GM23338 (cell line): ENCODE data around the gene AGPS. TPM values are rescaled to one million over a fixed set of nuclear protein-coding genes. Genes with fewer than 3 reads are reported as not detected.

Source experiments
- ATAC-seq: fragments of 200-7000 bp; cut with Tn5 transposase; 3 replicates; pipeline ENCODE4 v1.9.1; 2020
- DNase-seq: peaks from one replicate; pipeline ENCODE4 v3.0.0-alpha.2; 2015; ENCODE audit warnings: low spot score
- H2AFZ ChIP-seq: fragments of 200-600 bp; sonication (generic); 2 replicates; pipeline ENCODE4 v1.8.0; 2016; ENCODE audit warnings: antibody characterized with exemption, mild to moderate bottlenecking, moderate library complexity
- H3F3A ChIP-seq: fragments of 200-600 bp; sonication (generic); replicated peaks from 2 replicates; pipeline ENCODE4 v1.8.0; 2017; ENCODE audit warnings: antibody characterized with exemption, mixed run types, low read depth
- H3K27ac ChIP-seq: fragments of 200-600 bp; sonication (generic); 2 replicates; pipeline ENCODE4 v1.6.1; 2016; ENCODE audit warnings: low read depth
- H3K27me3 ChIP-seq: fragments of 200-600 bp; sonication (generic); 2 replicates; pipeline ENCODE4 v1.8.0; 2016; ENCODE audit warnings: mild to moderate bottlenecking, mixed run types, moderate library complexity; ENCODE audit not compliant: insufficient read depth
- H3K36me3 ChIP-seq: fragments of 200-600 bp; sonication (generic); 2 replicates; pipeline ENCODE4 v1.8.0; 2016; ENCODE audit warnings: mild to moderate bottlenecking; ENCODE audit not compliant: insufficient read depth
- H3K4me1 ChIP-seq: fragments of 200-600 bp; sonication (generic); 2 replicates; pipeline ENCODE4 v1.8.0; 2016; ENCODE audit warnings: mild to moderate bottlenecking, moderate library complexity; ENCODE audit not compliant: insufficient read depth
- H3K4me2 ChIP-seq: fragments of 200-600 bp; sonication (generic); 2 replicates; pipeline ENCODE4 v1.7.1; 2017; ENCODE audit warnings: mixed run types
- H3K4me3 ChIP-seq: fragments of 200-600 bp; sonication (generic); 2 replicates; pipeline ENCODE4 v1.6.1; 2016; ENCODE audit warnings: mixed run types
- H3K79me2 ChIP-seq: fragments of 200-600 bp; sonication (generic); replicated peaks from 2 replicates; pipeline ENCODE4 v1.8.0; 2017; ENCODE audit warnings: mild to moderate bottlenecking; ENCODE audit not compliant: insufficient read depth
- H3K9me2 ChIP-seq: fragments of 200-600 bp; sonication (generic); 2 replicates; pipeline ENCODE4 v1.8.0; 2017; ENCODE audit not compliant: insufficient read depth
- H4K20me1 ChIP-seq: fragments of 200-600 bp; sonication (generic); replicated peaks from 2 replicates; pipeline ENCODE4 v1.8.0; 2017; ENCODE audit warnings: mild to moderate bottlenecking; ENCODE audit not compliant: insufficient read depth
- H3K27ac Mint-ChIP-seq: 2 replicates; pipeline ENCODE4 v1.8.0; 2020; ENCODE audit warnings: inconsistent platforms, mild to moderate bottlenecking, moderate library complexity, mixed read lengths
- H3K27me3 Mint-ChIP-seq: 3 replicates; pipeline ENCODE4 v1.8.0; 2022; ENCODE audit warnings: low read depth, mild to moderate bottlenecking, moderate library complexity, mixed read lengths, inconsistent platforms; ENCODE audit not compliant: insufficient read depth, poor library complexity
- H3K36me3 Mint-ChIP-seq: 3 replicates; pipeline ENCODE4 v1.8.0; 2021; ENCODE audit warnings: low read depth, mild to moderate bottlenecking, inconsistent platforms, moderate library complexity, mixed read lengths
- H3K4me1 Mint-ChIP-seq: 3 replicates; pipeline ENCODE4 v1.8.0; 2020; ENCODE audit warnings: mild to moderate bottlenecking, inconsistent platforms, mixed read lengths
- H3K4me3 Mint-ChIP-seq: 3 replicates; pipeline ENCODE4 v1.8.0; 2021; ENCODE audit warnings: moderate library complexity, mild to moderate bottlenecking, inconsistent platforms, mixed read lengths
- H3K9me3 Mint-ChIP-seq: 3 replicates; pipeline ENCODE4 v1.8.0; 2020; ENCODE audit warnings: moderate library complexity, mild to moderate bottlenecking, inconsistent platforms, mixed read lengths
- EZH2 ChIP-seq: fragments of 200-600 bp; sonication (generic); IDR thresholded peaks from one replicate; pipeline ENCODE4 v1.8.0; 2017; ENCODE audit warnings: antibody characterized with exemption, mild to moderate bottlenecking, low read depth; ENCODE audit not compliant: unreplicated experiment
- JUNB ChIP-seq: IDR thresholded peaks from one replicate; pipeline ENCODE4 v1.6.1; 2016; ENCODE audit warnings: antibody characterized with exemption; ENCODE audit not compliant: unreplicated experiment
- POLR2AphosphoS5 ChIP-seq: IDR thresholded peaks from 2 replicates; pipeline ENCODE4 v1.6.1; 2016; ENCODE audit warnings: antibody characterized with exemption, low read depth
- STAT1 ChIP-seq: IDR thresholded peaks from one replicate; pipeline ENCODE4 v1.6.1; 2016; ENCODE audit warnings: antibody characterized with exemption; ENCODE audit not compliant: unreplicated experiment
- ZNF114 ChIP-seq: fragments of 250-450 bp; sonication (Bioruptor Pico); IDR thresholded peaks from 2 replicates; pipeline ENCODE4 v1.5.0; 2020; ENCODE audit warnings: mild to moderate bottlenecking, moderate library complexity
- polyA plus RNA-seq: library from polyadenylated mRNA; unstranded; fragments of >200 nt; fragmentation: Nextera tagmentation; extraction: Ambion mirVana; gene quantifications from 2 replicates; pipeline ENCODE4 v1.2.1, GENCODE V29; 2016
- total RNA-seq: library from RNA; depleted of rRNA; stranded (reverse); fragments of >200 nt; shearing (Covaris generic); gene quantifications from 2 replicates; pipeline ENCODE4 v1.2.3, GENCODE V29; 2014
- TF ChIP-seq, protein P1 (sequence below), 2 experiments: fragments of 200-600 bp in 1 of 2; sonication (generic) in 1 of 2; conservative IDR thresholded peaks; 2 replicates each; pipeline versions ENCODE4 v1.5.1 to v1.6.1; 2016 to 2017; ENCODE audit warnings: antibody characterized with exemption in 2 of 2, low read depth in 2 of 2, mild to moderate bottlenecking in 2 of 2, moderate library complexity in 1 of 2
- TF ChIP-seq, protein P2 (sequence below): IDR thresholded peaks from 2 replicates; pipeline ENCODE4 v1.6.1; 2016; ENCODE audit warnings: antibody characterized with exemption
- TF ChIP-seq, protein P3 (sequence below): fragments of 250-450 bp; sonication (Bioruptor Pico); IDR thresholded peaks from 2 replicates; pipeline ENCODE4 v1.5.0; 2020; ENCODE audit warnings: mild to moderate bottlenecking, moderate library complexity

AGPS gene
- total and polyA plus RNA-seq, 2 experiments from 2014 or later, result 14.6 to 73.2 TPM

DNA sequence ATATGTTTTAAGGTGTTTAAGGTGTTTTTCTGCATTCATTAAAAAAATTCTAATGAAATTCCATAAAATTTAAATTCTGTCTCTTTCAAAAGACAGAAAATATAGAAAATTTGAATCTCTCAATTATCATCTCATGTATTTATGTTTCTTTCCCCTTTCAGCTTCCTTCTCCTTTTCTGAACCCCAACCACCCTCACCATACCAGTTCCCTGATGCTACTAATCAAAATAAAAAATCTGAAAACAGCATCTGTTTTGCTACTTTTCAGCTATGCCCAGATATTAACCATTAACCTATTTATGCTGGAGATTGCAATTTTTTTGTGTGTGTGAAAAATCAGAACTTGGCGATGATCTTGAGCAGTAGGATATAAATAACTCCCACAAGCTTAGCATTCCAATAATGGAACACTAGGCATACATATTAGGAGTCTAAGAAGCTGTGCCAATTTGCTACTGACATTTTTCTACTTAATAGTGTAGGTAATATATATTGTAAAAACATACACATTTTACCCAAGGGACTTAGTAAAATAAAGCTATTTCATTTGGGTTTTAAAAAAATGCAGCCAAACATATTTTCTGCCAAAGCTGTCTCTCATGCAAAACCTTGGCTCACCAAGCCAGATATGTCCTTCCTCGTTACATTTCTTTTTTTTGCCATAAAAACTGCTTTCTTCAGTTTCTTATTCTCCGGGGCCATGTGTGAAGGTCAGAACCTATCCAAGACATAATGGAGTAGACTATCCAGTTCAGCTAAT, 32.6 kb upstream of the AGPS start:
- DNase-seq (no peak), ATAC-seq (no peak)
- Mint-ChIP-seq H3K4me1 (0 out of 3 replicates have a peak, but pooled peaks cover 2% of the 10 kb centered on the region), H3K27me3 (peaks cover 4% of the 10 kb centered on the region), H3K27ac (no peak overlapping the region), H3K9me3 (no peaks in the 10 kb centered on the region), H3K36me3 (no peaks in the 10 kb centered on the region), H3K4me3 (no peak overlapping the region)
- no peak overlapping the region for H2AFZ ChIP-seq
- no peak overlapping the region for H3K27ac ChIP-seq
- H4K20me1 ChIP-seq, result no peaks in the 10 kb centered on the region
- 0 out of 2 replicates have a peak, but pooled peaks cover 3% of the 10 kb centered on the region for H3K4me1 ChIP-seq
- no peak overlapping the region for H3K4me3 ChIP-seq
- H3F3A ChIP-seq, result no peaks in the 10 kb centered on the region
- no peaks in the 10 kb centered on the region for H3K79me2 ChIP-seq
- TF ChIP-seq, protein P1, sequence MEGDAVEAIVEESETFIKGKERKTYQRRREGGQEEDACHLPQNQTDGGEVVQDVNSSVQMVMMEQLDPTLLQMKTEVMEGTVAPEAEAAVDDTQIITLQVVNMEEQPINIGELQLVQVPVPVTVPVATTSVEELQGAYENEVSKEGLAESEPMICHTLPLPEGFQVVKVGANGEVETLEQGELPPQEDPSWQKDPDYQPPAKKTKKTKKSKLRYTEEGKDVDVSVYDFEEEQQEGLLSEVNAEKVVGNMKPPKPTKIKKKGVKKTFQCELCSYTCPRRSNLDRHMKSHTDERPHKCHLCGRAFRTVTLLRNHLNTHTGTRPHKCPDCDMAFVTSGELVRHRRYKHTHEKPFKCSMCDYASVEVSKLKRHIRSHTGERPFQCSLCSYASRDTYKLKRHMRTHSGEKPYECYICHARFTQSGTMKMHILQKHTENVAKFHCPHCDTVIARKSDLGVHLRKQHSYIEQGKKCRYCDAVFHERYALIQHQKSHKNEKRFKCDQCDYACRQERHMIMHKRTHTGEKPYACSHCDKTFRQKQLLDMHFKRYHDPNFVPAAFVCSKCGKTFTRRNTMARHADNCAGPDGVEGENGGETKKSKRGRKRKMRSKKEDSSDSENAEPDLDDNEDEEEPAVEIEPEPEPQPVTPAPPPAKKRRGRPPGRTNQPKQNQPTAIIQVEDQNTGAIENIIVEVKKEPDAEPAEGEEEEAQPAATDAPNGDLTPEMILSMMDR (conservative IDR thresholded peaks at IDR 0.05; ENCODE audit: low read depth in 2 of 2), result no peak
- TF ChIP-seq EZH2 (no peak), JUNB (no peak), ZNF114 (CRISPR knock-in tag) (no peak), STAT1 (no peak), POLR2AphosphoS5 (no peak)
- TF ChIP-seq, protein P2, sequence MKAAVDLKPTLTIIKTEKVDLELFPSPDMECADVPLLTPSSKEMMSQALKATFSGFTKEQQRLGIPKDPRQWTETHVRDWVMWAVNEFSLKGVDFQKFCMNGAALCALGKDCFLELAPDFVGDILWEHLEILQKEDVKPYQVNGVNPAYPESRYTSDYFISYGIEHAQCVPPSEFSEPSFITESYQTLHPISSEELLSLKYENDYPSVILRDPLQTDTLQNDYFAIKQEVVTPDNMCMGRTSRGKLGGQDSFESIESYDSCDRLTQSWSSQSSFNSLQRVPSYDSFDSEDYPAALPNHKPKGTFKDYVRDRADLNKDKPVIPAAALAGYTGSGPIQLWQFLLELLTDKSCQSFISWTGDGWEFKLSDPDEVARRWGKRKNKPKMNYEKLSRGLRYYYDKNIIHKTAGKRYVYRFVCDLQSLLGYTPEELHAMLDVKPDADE, result no peak
- TF ChIP-seq, protein P3, sequence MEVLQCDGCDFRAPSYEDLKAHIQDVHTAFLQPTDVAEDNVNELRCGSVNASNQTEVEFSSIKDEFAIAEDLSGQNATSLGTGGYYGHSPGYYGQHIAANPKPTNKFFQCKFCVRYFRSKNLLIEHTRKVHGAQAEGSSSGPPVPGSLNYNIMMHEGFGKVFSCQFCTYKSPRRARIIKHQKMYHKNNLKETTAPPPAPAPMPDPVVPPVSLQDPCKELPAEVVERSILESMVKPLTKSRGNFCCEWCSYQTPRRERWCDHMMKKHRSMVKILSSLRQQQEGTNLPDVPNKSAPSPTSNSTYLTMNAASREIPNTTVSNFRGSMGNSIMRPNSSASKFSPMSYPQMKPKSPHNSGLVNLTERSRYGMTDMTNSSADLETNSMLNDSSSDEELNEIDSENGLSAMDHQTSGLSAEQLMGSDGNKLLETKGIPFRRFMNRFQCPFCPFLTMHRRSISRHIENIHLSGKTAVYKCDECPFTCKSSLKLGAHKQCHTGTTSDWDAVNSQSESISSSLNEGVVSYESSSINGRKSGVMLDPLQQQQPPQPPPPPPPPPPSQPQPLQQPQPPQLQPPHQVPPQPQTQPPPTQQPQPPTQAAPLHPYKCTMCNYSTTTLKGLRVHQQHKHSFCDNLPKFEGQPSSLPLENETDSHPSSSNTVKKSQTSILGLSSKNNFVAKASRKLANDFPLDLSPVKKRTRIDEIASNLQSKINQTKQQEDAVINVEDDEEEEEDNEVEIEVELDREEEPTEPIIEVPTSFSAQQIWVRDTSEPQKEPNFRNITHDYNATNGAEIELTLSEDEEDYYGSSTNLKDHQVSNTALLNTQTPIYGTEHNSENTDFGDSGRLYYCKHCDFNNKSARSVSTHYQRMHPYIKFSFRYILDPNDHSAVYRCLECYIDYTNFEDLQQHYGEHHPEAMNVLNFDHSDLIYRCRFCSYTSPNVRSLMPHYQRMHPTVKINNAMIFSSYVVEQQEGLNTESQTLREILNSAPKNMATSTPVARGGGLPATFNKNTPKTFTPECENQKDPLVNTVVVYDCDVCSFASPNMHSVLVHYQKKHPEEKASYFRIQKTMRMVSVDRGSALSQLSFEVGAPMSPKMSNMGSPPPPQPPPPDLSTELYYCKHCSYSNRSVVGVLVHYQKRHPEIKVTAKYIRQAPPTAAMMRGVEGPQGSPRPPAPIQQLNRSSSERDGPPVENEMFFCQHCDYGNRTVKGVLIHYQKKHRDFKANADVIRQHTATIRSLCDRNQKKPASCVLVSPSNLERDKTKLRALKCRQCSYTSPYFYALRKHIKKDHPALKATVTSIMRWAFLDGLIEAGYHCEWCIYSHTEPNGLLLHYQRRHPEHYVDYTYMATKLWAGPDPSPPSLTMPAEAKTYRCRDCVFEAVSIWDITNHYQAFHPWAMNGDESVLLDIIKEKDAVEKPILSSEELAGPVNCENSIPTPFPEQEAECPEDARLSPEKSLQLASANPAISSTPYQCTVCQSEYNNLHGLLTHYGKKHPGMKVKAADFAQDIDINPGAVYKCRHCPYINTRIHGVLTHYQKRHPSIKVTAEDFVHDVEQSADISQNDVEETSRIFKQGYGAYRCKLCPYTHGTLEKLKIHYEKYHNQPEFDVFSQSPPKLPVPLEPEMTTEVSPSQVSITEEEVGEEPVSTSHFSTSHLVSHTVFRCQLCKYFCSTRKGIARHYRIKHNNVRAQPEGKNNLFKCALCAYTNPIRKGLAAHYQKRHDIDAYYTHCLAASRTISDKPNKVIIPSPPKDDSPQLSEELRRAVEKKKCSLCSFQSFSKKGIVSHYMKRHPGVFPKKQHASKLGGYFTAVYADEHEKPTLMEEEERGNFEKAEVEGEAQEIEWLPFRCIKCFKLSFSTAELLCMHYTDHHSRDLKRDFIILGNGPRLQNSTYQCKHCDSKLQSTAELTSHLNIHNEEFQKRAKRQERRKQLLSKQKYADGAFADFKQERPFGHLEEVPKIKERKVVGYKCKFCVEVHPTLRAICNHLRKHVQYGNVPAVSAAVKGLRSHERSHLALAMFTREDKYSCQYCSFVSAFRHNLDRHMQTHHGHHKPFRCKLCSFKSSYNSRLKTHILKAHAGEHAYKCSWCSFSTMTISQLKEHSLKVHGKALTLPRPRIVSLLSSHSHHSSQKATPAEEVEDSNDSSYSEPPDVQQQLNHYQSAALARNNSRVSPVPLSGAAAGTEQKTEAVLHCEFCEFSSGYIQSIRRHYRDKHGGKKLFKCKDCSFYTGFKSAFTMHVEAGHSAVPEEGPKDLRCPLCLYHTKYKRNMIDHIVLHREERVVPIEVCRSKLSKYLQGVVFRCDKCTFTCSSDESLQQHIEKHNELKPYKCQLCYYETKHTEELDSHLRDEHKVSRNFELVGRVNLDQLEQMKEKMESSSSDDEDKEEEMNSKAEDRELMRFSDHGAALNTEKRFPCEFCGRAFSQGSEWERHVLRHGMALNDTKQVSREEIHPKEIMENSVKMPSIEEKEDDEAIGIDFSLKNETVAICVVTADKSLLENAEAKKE, result no peak
- H3K9me2 ChIP-seq, result no peaks in the 10 kb centered on the region
- H3K36me3 ChIP-seq, result no peaks in the 10 kb centered on the region
- H3K27me3 ChIP-seq, result no peaks in the 10 kb centered on the region
- no peak overlapping the region for H3K4me2 ChIP-seq
